Measurements from ENCODE around the gene CPEB3.

GRCh38 chr10:92001581-92001980 lies 289.3 kb downstream of the CPEB3 start:
- TF ChIP-seq, protein P1, sequence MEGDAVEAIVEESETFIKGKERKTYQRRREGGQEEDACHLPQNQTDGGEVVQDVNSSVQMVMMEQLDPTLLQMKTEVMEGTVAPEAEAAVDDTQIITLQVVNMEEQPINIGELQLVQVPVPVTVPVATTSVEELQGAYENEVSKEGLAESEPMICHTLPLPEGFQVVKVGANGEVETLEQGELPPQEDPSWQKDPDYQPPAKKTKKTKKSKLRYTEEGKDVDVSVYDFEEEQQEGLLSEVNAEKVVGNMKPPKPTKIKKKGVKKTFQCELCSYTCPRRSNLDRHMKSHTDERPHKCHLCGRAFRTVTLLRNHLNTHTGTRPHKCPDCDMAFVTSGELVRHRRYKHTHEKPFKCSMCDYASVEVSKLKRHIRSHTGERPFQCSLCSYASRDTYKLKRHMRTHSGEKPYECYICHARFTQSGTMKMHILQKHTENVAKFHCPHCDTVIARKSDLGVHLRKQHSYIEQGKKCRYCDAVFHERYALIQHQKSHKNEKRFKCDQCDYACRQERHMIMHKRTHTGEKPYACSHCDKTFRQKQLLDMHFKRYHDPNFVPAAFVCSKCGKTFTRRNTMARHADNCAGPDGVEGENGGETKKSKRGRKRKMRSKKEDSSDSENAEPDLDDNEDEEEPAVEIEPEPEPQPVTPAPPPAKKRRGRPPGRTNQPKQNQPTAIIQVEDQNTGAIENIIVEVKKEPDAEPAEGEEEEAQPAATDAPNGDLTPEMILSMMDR (IDR thresholded peaks at IDR 0.05) = no peak
- TF ChIP-seq, protein P2, sequence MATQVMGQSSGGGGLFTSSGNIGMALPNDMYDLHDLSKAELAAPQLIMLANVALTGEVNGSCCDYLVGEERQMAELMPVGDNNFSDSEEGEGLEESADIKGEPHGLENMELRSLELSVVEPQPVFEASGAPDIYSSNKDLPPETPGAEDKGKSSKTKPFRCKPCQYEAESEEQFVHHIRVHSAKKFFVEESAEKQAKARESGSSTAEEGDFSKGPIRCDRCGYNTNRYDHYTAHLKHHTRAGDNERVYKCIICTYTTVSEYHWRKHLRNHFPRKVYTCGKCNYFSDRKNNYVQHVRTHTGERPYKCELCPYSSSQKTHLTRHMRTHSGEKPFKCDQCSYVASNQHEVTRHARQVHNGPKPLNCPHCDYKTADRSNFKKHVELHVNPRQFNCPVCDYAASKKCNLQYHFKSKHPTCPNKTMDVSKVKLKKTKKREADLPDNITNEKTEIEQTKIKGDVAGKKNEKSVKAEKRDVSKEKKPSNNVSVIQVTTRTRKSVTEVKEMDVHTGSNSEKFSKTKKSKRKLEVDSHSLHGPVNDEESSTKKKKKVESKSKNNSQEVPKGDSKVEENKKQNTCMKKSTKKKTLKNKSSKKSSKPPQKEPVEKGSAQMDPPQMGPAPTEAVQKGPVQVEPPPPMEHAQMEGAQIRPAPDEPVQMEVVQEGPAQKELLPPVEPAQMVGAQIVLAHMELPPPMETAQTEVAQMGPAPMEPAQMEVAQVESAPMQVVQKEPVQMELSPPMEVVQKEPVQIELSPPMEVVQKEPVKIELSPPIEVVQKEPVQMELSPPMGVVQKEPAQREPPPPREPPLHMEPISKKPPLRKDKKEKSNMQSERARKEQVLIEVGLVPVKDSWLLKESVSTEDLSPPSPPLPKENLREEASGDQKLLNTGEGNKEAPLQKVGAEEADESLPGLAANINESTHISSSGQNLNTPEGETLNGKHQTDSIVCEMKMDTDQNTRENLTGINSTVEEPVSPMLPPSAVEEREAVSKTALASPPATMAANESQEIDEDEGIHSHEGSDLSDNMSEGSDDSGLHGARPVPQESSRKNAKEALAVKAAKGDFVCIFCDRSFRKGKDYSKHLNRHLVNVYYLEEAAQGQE (IDR thresholded peaks at IDR 0.05; ENCODE audit: insufficient read depth in 1 of 2, low read depth in 2 of 2, low read length in 1 of 2) = no peak
